H9 (cell line): ENCODE results near the gene TTC33. TPM values are rescaled to one million over a fixed set of nuclear protein-coding genes. Genes with fewer than 3 reads are reported as not detected.

Experiments used
- DNase-seq: peaks from one replicate; pipeline ENCODE4 v3.0.0-alpha.2; 2017
- H2AFZ ChIP-seq: one replicate; pipeline ENCODE4 v1.6.1; 2013; ENCODE audit warnings: mild to moderate bottlenecking, low read length, control low read depth, moderate library complexity
- H2AK5ac ChIP-seq: 2 replicates; pipeline ENCODE4 v1.6.1; 2013; ENCODE audit warnings: low read length, control low read depth, mixed read lengths; ENCODE audit not compliant: insufficient read length
- H2BK120ac ChIP-seq: one replicate; pipeline ENCODE4 v1.6.1; 2013; ENCODE audit warnings: low read depth, mild to moderate bottlenecking, low read length, control low read depth, inconsistent platforms; ENCODE audit not compliant: poor library complexity, severe bottlenecking
- H2BK12ac ChIP-seq: 2 replicates; pipeline ENCODE4 v1.6.1; 2013; ENCODE audit warnings: low read length, control low read depth, mixed read lengths, low read depth; ENCODE audit not compliant: insufficient read length
- H2BK15ac ChIP-seq: 2 replicates; pipeline ENCODE4 v1.6.1; 2013; ENCODE audit warnings: low read depth, low read length, control low read depth
- H2BK20ac ChIP-seq: one replicate; pipeline ENCODE4 v1.6.1; 2013; ENCODE audit warnings: low read depth, mild to moderate bottlenecking, low read length, control low read depth, inconsistent platforms; ENCODE audit not compliant: poor library complexity, severe bottlenecking
- H2BK5ac ChIP-seq: 2 replicates; pipeline ENCODE4 v1.6.1; 2013; ENCODE audit warnings: low read length, control low read depth, mixed read lengths; ENCODE audit not compliant: insufficient read length
- H3K14ac ChIP-seq: 2 replicates; pipeline ENCODE4 v1.6.1; 2013; ENCODE audit warnings: low read length, control low read depth; ENCODE audit not compliant: insufficient read depth
- H3K18ac ChIP-seq: 2 replicates; pipeline ENCODE4 v1.6.1; 2013; ENCODE audit warnings: low read depth, mild to moderate bottlenecking, mixed read lengths, low read length, control low read depth; ENCODE audit not compliant: insufficient read length
- H3K23ac ChIP-seq: 2 replicates; pipeline ENCODE4 v1.6.1; 2013; ENCODE audit warnings: low read length, control low read depth, mixed read lengths, low read depth; ENCODE audit not compliant: insufficient read length
- H3K23me2 ChIP-seq: 2 replicates; pipeline ENCODE4 v1.6.1; 2013; ENCODE audit warnings: low read depth, mild to moderate bottlenecking, mixed read lengths, low read length, control low read depth; ENCODE audit not compliant: insufficient read length, poor library complexity, severe bottlenecking
- H3K27ac ChIP-seq: 2 replicates; pipeline ENCODE4 v1.5.1; 2013; ENCODE audit warnings: low read length, control low read depth, mixed read lengths, low read depth; ENCODE audit not compliant: insufficient read length
- H3K27me3 ChIP-seq: 2 replicates; pipeline ENCODE4 v1.6.1; 2013; ENCODE audit warnings: low read length, control low read depth, inconsistent platforms; ENCODE audit not compliant: insufficient read depth
- H3K4ac ChIP-seq: 2 replicates; pipeline ENCODE4 v1.6.1; 2013; ENCODE audit warnings: low read depth, mild to moderate bottlenecking, control low read depth, inconsistent platforms, low read length, moderate library complexity
- H3K4me1 ChIP-seq: 2 replicates; pipeline ENCODE4 v1.6.1; 2013; ENCODE audit warnings: low read length, control low read depth, inconsistent platforms; ENCODE audit not compliant: insufficient read depth
- H3K4me2 ChIP-seq: 2 replicates; pipeline ENCODE4 v1.6.1; 2013; ENCODE audit warnings: low read length, control low read depth, mixed read lengths; ENCODE audit not compliant: insufficient read length, insufficient read depth
- H3K56ac ChIP-seq: 2 replicates; pipeline ENCODE4 v1.6.1; 2013; ENCODE audit warnings: low read depth, mild to moderate bottlenecking, mixed read lengths, low read length, control low read depth; ENCODE audit not compliant: insufficient read length
- H3K79me1 ChIP-seq: 2 replicates; pipeline ENCODE4 v1.6.1; 2013; ENCODE audit warnings: low read depth, mild to moderate bottlenecking, moderate library complexity, low read length, control low read depth, inconsistent platforms; ENCODE audit not compliant: insufficient read depth, poor library complexity, severe bottlenecking
- H3K79me2 ChIP-seq: 2 replicates; pipeline ENCODE4 v1.6.1; 2013; ENCODE audit warnings: low read length, control low read depth, inconsistent platforms; ENCODE audit not compliant: insufficient read depth
- H3K9ac ChIP-seq: 2 replicates; pipeline ENCODE4 v1.6.1; 2013; ENCODE audit warnings: low read length, control low read depth, mixed read lengths; ENCODE audit not compliant: insufficient read length; ENCODE audit errors: extremely low read depth
- H3K9me3 ChIP-seq: one replicate; pipeline ENCODE4 v1.6.1; 2013; ENCODE audit warnings: low read depth, low read length, inconsistent platforms; ENCODE audit not compliant: control insufficient read depth
- H3T11ph ChIP-seq: one replicate; pipeline ENCODE4 v1.6.1; 2013; ENCODE audit warnings: mild to moderate bottlenecking, low read length, control low read depth, inconsistent platforms
- H4K20me1 ChIP-seq: one replicate; pipeline ENCODE4 v1.6.1; 2013; ENCODE audit not compliant: control insufficient read depth, insufficient read length, insufficient read depth
- H4K5ac ChIP-seq: 2 replicates; pipeline ENCODE4 v1.6.1; 2013; ENCODE audit warnings: low read depth, mild to moderate bottlenecking, mixed read lengths, low read length, control low read depth; ENCODE audit not compliant: insufficient read length
- H4K8ac ChIP-seq: replicated peaks from 2 replicates; pipeline ENCODE4 v1.6.1; 2013; ENCODE audit warnings: low read length, control low read depth, mixed read lengths, low read depth; ENCODE audit not compliant: insufficient read length
- H4K91ac ChIP-seq: 2 replicates; pipeline ENCODE4 v1.6.1; 2013; ENCODE audit warnings: low read depth, mild to moderate bottlenecking, moderate library complexity, mixed read lengths, low read length, control low read depth; ENCODE audit not compliant: insufficient read length
- H3K27ac Mint-ChIP-seq, 3 experiments: 2 replicates in 2 of 3; 3 replicates in 1 of 3; pipeline ENCODE4 v1.8.0; 2020 to 2021; ENCODE audit warnings: mixed read lengths in 3 of 3, mild to moderate bottlenecking in 1 of 3, moderate library complexity in 1 of 3
- H3K27me3 Mint-ChIP-seq: 2 replicates; pipeline ENCODE4 v1.8.0; 2021; ENCODE audit warnings: low read depth, mild to moderate bottlenecking, moderate library complexity, mixed read lengths
- H3K36me3 Mint-ChIP-seq, 3 experiments: 2 replicates in 2 of 3; 3 replicates in 1 of 3; pipeline ENCODE4 v1.8.0; 2020 to 2021; ENCODE audit warnings: low read depth in 3 of 3, mixed read lengths in 3 of 3; ENCODE audit not compliant: insufficient read depth in 1 of 3
- H3K4me1 Mint-ChIP-seq, 2 experiments: 2 replicates each; pipeline ENCODE4 v1.8.0; 2020; ENCODE audit warnings: mixed read lengths in 2 of 2
- H3K4me3 Mint-ChIP-seq, 2 experiments: 2 replicates in 1 of 2; 3 replicates in 1 of 2; pipeline ENCODE4 v1.8.0; 2020 to 2021; ENCODE audit warnings: mild to moderate bottlenecking in 2 of 2, mixed read lengths in 2 of 2, moderate library complexity in 1 of 2
- H3K9me3 Mint-ChIP-seq, 2 experiments: 2 replicates in 1 of 2; 3 replicates in 1 of 2; pipeline ENCODE4 v1.8.0; 2020; ENCODE audit warnings: mild to moderate bottlenecking in 2 of 2, mixed read lengths in 2 of 2, moderate library complexity in 1 of 2
- CTCF ChIP-seq: fragments of 200-600 bp; sonication (generic); conservative IDR thresholded peaks from 3 replicates; pipeline ENCODE4 v1.8.0; 2021; ENCODE audit warnings: antibody characterized with exemption, mild to moderate bottlenecking
- WGBS: extraction: QIAGEN DNeasy Blood & Tissue Kit; methylation state at CpG from one replicate; pipeline ENCODE4 v1.1.7; 2013; ENCODE audit warnings: missing lambda C conversion rate, low lambda C conversion rate, mixed read lengths; ENCODE audit not compliant: insufficient read length; ENCODE audit errors: extremely low coverage; 5-methylcytosine and 5-hydroxymethylcytosine counted together
- total RNA-seq: library from RNA; stranded (reverse); gene quantifications from 2 replicates; pipeline ENCODE4 v1.2.1, GENCODE V29; 2021

TTC33 gene
- total RNA-seq, 1 experiment from 2014 or later: 7.3 TPM

DNA sequence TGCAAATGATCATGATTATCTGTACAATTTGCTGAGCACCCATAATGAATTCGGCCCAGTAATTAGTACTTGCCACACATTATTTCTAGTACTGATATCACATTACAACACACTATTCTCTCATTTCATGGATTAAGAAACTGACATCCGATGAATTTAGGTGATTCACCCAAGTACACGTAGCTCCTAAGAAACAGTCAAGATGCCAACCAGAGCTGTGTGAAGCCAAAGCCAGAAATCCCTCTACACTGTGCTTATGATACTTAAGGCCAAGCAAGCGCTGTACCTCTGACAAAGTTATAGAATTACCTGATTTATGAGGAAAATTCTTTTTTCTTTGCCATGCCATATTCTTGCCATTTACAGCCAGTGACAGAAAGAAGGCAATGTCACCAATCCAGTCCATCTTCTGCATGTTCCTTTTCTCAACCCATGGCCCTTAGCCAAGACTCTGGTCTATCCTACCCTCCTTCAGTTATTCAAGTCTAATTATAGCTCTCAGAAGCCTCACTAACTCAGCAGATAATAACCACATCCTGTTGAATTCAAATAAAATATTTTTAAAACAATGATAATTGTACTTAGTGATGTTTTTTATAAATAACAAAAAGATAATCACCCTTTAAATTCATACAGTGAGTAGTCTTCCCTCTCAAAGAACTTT is 150.3 kb downstream of the TTC33 start:
- Histone ChIP-seq H2BK20ac (no peak overlapping the region), H3K14ac (no peak overlapping the region), H2BK120ac (no peak overlapping the region), H3K23ac (no peak overlapping the region), H3K79me1 (no peaks in the 10 kb centered on the region), H3K4ac (no peak overlapping the region), H2BK15ac (no peak overlapping the region), H3K4me1 (no peaks in the 10 kb centered on the region), H3K56ac (no peak overlapping the region), H2BK5ac (no peak overlapping the region), H3K79me2 (no peaks in the 10 kb centered on the region), H3T11ph (no peak overlapping the region), H4K8ac (no peak overlapping the region), H4K5ac (no peak overlapping the region), H2BK12ac (no peak overlapping the region), H2AK5ac (no peak overlapping the region), H3K9ac (no peak overlapping the region), H3K4me2 (no peak overlapping the region), H2AFZ (no peak overlapping the region), H3K9me3 (no peaks in the 10 kb centered on the region), H3K18ac (no peak overlapping the region), H3K23me2 (no peaks in the 10 kb centered on the region), H4K20me1 (no peaks in the 10 kb centered on the region), H3K27me3 (no peaks in the 10 kb centered on the region), H4K91ac (no peak overlapping the region), H3K27ac (no peak overlapping the region)
- Mint-ChIP-seq H3K4me1 (peaks cover 0 to 5% of the 10 kb centered on the region in 2 experiments; a peak in 1 of 4 replicates), H3K9me3 (no peaks in the 10 kb centered on the region), H3K36me3 (no peaks in the 10 kb centered on the region), H3K27ac (no peak overlapping the region), H3K4me3 (no peak overlapping the region), H3K27me3 (no peaks in the 10 kb centered on the region)
- no peak for DNase-seq
- no peak for TF ChIP-seq CTCF
- no CpG with 5 or more reads among the region's 4 CpGs for WGBS
